Right atrium auricular region (tissue), 2 donors: ENCODE results near the gene KMT2C. TPM values are rescaled to one million over a fixed set of nuclear protein-coding genes. Genes with fewer than 3 reads are reported as not detected.
A peak's percentile ranks its signal among the peaks of the same experiment; 100 is the strongest.
"Not testable (repeated sequence)": the region's sequence is repeated elsewhere in the genome, so short reads cannot be mapped to it uniquely, and the experiment has no call there.

Experiments
- DNase-seq: peaks from one replicate; pipeline ENCODE4 v3.0.0-alpha.2; 2019; ENCODE audit warnings: low spot score
- H3K27ac ChIP-seq, 2 donors: fragments of 200-600 bp; sonication (generic); 1 replicate in 1 of 2; 2 replicates in 1 of 2; pipeline ENCODE4 v1.5.1; 2016 to 2019
- H3K27me3 ChIP-seq, 2 donors: fragments of 200-600 bp; sonication (generic); one replicate each; pipeline versions ENCODE4 v1.5.1 to v1.6.0; 2017 to 2019
- H3K36me3 ChIP-seq: fragments of 200-600 bp; sonication (generic); one replicate; pipeline ENCODE4 v1.5.1; 2016
- H3K4me1 ChIP-seq, 2 donors: fragments of 200-600 bp; sonication (generic); one replicate each; pipeline versions ENCODE4 v1.5.1 to v1.6.0; 2017 to 2019
- H3K4me3 ChIP-seq, 2 donors: fragments of 200-600 bp; sonication (generic); 1 replicate in 1 of 2; 2 replicates in 1 of 2; pipeline ENCODE4 v1.5.1; 2017 to 2019; ENCODE audit warnings: mild to moderate bottlenecking in 1 of 2, moderate library complexity in 1 of 2
- H3K9me3 ChIP-seq, 2 donors: fragments of 200-600 bp; sonication (generic); one replicate each; pipeline ENCODE4 v1.5.1; 2019
- total RNA-seq, 2 donors: library from RNA; depleted of rRNA; stranded (reverse); fragments of >200 nt; gene quantifications; one replicate each; pipeline ENCODE4 v1.1.0, GENCODE V29; 2016
- TF ChIP-seq, protein P1 (sequence below), 2 donors: fragments of 200-600 bp; sonication (generic); IDR thresholded peaks; one replicate each; pipeline ENCODE4 v1.5.1; 2019; ENCODE audit warnings: antibody characterized with exemption in 2 of 2

KMT2C gene
- total RNA-seq, 2 donors from 2014 or later, result 36.5 to 37.3 TPM

DNA sequence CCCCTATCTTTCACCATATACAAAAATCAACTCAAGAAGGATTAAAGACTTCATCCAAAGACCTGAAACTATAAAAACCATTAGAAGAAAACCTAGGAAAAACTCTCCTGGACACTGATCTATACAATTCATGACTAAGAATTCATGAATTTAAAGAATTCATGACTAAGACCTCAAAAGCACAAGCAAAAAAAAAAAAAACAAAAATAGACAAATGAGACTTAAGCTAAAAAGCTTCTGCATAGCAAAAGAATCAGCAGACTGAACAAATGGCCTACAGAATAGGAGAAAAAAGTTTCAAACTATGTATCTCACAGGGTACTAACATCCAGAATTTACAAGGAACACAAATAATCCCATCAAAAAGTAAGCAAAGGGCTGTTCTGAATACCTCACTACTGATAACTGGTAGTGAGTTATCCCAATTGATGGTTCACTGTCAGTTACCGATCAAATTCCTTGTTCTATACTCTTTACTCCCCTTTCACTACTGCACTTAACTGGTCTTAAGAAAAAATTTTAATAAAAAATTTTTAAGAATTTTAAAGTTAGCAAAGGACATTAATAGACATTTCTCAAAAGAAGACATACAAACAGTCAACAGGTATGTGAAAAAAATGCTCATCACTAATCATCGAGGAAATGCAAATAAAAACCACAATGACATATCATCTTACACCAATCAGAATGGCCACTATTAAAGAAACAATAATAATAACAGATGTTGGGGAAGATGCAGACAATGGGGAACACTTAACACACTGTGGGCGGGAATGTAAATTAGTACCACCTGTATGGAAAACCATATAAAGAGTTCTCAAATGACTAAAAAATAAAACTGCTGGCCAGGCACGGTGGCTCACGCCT is 33.2 kb downstream of the KMT2C start:
- Histone ChIP-seq H3K36me3 (no peaks in the 10 kb centered on the region), H3K27me3 (no peaks in the 10 kb centered on the region), H3K27ac (no peak overlapping the region), H3K4me1 (no peaks in the 10 kb centered on the region), H3K4me3 (no peak overlapping the region), H3K9me3 (peaks cover 0 to 4% of the 10 kb centered on the region in 2 donors)
- no peak for DNase-seq
- TF ChIP-seq, protein P1, sequence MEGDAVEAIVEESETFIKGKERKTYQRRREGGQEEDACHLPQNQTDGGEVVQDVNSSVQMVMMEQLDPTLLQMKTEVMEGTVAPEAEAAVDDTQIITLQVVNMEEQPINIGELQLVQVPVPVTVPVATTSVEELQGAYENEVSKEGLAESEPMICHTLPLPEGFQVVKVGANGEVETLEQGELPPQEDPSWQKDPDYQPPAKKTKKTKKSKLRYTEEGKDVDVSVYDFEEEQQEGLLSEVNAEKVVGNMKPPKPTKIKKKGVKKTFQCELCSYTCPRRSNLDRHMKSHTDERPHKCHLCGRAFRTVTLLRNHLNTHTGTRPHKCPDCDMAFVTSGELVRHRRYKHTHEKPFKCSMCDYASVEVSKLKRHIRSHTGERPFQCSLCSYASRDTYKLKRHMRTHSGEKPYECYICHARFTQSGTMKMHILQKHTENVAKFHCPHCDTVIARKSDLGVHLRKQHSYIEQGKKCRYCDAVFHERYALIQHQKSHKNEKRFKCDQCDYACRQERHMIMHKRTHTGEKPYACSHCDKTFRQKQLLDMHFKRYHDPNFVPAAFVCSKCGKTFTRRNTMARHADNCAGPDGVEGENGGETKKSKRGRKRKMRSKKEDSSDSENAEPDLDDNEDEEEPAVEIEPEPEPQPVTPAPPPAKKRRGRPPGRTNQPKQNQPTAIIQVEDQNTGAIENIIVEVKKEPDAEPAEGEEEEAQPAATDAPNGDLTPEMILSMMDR (IDR thresholded peaks at IDR 0.05), result no peak

DNA sequence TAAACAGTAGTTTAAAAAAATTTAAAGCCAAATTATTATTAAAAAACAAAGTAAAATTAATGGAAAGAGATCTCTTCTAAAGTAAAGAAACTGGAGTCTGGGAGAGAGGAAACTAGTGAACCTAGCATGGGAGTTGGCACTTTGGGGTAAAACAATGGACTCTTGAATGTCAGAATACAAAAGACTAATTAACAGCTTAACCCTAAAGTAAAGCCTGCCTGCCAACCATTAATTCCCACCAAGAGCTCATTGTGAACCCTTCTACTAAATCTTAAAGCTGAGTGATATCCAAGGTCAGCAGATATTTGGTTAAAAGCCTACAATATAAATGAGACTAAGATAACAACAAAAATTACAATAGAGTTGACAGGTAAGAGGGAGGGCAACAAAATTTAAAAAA is 36.5 kb downstream of the KMT2C start:
- Histone ChIP-seq H3K4me1 (peaks cover 0 to 14% of the 10 kb centered on the region in 2 donors), H3K27me3 (no peaks in the 10 kb centered on the region), H3K36me3 (no peaks in the 10 kb centered on the region), H3K9me3 (peaks cover 0 to 4% of the 10 kb centered on the region in 2 donors), H3K27ac (no peak overlapping the region), H3K4me3 (no peak overlapping the region)
- no peak for DNase-seq
- TF ChIP-seq, protein P1 (IDR thresholded peaks at IDR 0.05), result no peak

- Histone ChIP-seq H3K4me3 (no peak overlapping the region), H3K9me3 (no peaks in the 10 kb centered on the region), H3K27me3 (no peaks in the 10 kb centered on the region), H3K4me1 (peaks cover 0 to 28% of the 10 kb centered on the region in 2 donors), H3K36me3 (no peaks in the 10 kb centered on the region), H3K27ac (no peak overlapping the region)
- no peak for DNase-seq
- TF ChIP-seq, protein P1 (IDR thresholded peaks at IDR 0.05), result no peak
Measured at GRCh38 chr7:152395112-152395511, 40.7 kb downstream of the KMT2C start.

- H3K4me3 ChIP-seq, H3K36me3 ChIP-seq, DNase-seq, H3K9me3 ChIP-seq, H3K27ac ChIP-seq, H3K27me3 ChIP-seq: not testable (repeated sequence)
- peaks cover 0 to 28% of the 10 kb centered on the region in 2 donors for H3K4me1 ChIP-seq
- TF ChIP-seq, protein P1 (IDR thresholded peaks at IDR 0.05), result peak in 1 of 2 donors; percentile 62
Measured at GRCh38 chr7:152394214-152394613, 41.6 kb downstream of the KMT2C start.

DNA sequence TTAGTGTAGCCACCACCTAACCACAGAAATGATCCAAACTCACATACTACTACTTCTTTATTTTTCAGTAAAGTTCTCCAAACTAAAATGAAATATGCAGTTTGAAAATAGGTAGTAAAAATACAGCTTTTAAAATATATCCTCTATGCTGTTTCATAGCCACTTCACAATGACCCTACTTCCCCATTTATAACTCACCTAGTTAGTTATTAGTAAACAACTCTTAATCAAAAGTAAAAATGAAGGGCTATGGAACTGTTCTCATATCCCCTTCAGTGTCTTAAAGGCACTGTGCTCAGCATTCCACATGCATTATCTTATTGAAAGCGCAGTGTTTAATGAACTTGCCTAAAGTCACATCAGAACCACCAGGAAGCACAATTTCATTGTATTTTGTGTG is 43.5 kb downstream of the KMT2C start:
- H3K27ac ChIP-seq, result no peak overlapping the region
- no peaks in the 10 kb centered on the region for H3K36me3 ChIP-seq
- no peaks in the 10 kb centered on the region for H3K27me3 ChIP-seq
- peaks cover 0 to 28% of the 10 kb centered on the region in 2 donors for H3K4me1 ChIP-seq
- H3K9me3 ChIP-seq, result no peaks in the 10 kb centered on the region
- no peak overlapping the region for H3K4me3 ChIP-seq
- TF ChIP-seq, protein P1 (IDR thresholded peaks at IDR 0.05), result no peak
- DNase-seq, result no peak

DNA sequence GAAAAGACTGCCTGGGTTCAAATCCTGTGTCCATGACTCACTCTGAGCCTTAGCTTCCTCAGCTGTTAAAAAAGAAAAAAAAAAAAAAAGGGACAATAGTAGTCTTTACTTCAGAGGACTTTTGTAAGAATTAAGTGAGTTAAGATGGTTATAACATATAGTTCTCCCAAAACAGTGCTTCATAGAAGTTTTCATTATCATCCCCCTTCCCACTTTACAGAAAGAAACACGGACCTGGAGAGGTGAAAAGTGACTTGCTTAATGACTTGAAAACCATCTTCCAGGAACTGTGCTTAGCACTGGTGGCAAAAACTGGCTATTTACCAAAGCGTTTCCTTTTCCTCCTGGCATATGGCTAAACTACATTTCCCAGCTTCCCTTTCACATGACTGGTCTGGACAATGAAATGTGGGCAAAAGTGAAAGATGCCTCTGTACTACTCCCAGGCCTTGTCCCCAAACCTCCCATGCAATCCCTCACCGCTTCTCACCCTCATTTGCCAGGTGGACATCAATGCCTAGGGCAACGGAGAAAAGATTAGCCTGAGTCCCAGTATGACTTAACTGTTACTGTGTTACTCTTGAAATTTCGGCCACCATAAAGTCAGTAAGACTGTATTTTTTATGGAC is 49.6 kb downstream of the KMT2C start:
- H3K27ac ChIP-seq, H3K27me3 ChIP-seq, DNase-seq, H3K9me3 ChIP-seq, H3K4me3 ChIP-seq, H3K36me3 ChIP-seq: not testable (repeated sequence)
- peaks cover 0 to 33% of the 10 kb centered on the region in 2 donors for H3K4me1 ChIP-seq

GRCh38 chr7:152384235-152385200 is 51.3 kb downstream of the KMT2C start:
- not testable (repeated sequence) for H3K36me3 ChIP-seq, H3K27me3 ChIP-seq, H3K4me3 ChIP-seq, H3K9me3 ChIP-seq, DNase-seq, H3K27ac ChIP-seq
- H3K4me1 ChIP-seq, result peaks cover 0 to 32% of the 10 kb centered on the region in 2 donors
